Sigmoid colon (tissue), 7 donors: ENCODE results near the gene CDH13. TPM values are rescaled to one million over a fixed set of nuclear protein-coding genes. Genes with fewer than 3 reads are reported as not detected.

Experiments
- DNase-seq: peaks from one replicate; pipeline ENCODE4 v3.0.0-alpha.2; 2019
- H3K27ac ChIP-seq, 4 donors: fragments of 200-600 bp; sonication (generic); one replicate each; pipeline ENCODE4 v1.5.1; 2016 to 2019; ENCODE audit warnings: mild to moderate bottlenecking in 1 of 4
- H3K27me3 ChIP-seq, 3 donors: fragments of 200-600 bp; sonication (generic); one replicate each; pipeline ENCODE4 v1.5.1; 2019; ENCODE audit warnings: mild to moderate bottlenecking in 1 of 3
- H3K36me3 ChIP-seq, 4 donors: fragments of 200-600 bp; sonication (generic); one replicate each; pipeline ENCODE4 v1.5.1; 2016 to 2019
- H3K4me1 ChIP-seq, 4 donors: fragments of 200-600 bp; sonication (generic); one replicate each; pipeline ENCODE4 v1.5.1; 2017 to 2019
- H3K4me3 ChIP-seq, 4 donors: fragments of 200-600 bp; sonication (generic); one replicate each; pipeline ENCODE4 v1.5.1; 2017 to 2019; ENCODE audit warnings: mild to moderate bottlenecking in 2 of 4, moderate library complexity in 1 of 4
- H3K9me3 ChIP-seq, 4 donors: fragments of 200-600 bp in 3 of 4; sonication (generic) in 3 of 4; one replicate each; pipeline versions ENCODE4 v1.5.1 to v1.6.1; 2013 to 2019
- EP300 ChIP-seq, 4 donors: sonication (generic); formaldehyde crosslinking; IDR thresholded peaks; one replicate each; pipeline ENCODE4 v1.6.1; 2017; ENCODE audit warnings: antibody characterized with exemption in 4 of 4
- POLR2A ChIP-seq, 2 donors: fragments of 450-650 bp; IDR thresholded peaks; one replicate each; pipeline ENCODE4 v1.6.1; 2016; ENCODE audit warnings: antibody characterized with exemption in 2 of 2, mild to moderate bottlenecking in 2 of 2, moderate library complexity in 2 of 2
- POLR2AphosphoS5 ChIP-seq, 4 donors: sonication (generic); formaldehyde crosslinking; IDR thresholded peaks; one replicate each; pipeline ENCODE4 v1.6.1; 2017; ENCODE audit warnings: antibody characterized with exemption in 4 of 4
- WGBS, 2 donors: extraction: QIAGEN DNeasy Blood & Tissue Kit; methylation state at CpG; one replicate each; pipeline ENCODE4 v1.1.7; 2013; 5-methylcytosine and 5-hydroxymethylcytosine counted together
- intact Hi-C: fragments of 100-400 bp; cut with DNase I; formaldehyde crosslinking; loops from one replicate; pipeline ENCODE4 v1.15.1; 2023
- polyA plus RNA-seq, 3 donors: library from polyadenylated mRNA; stranded (reverse); fragments of 200-250 nt; gene quantifications; one replicate each; pipeline ENCODE4 v1.2.3, GENCODE V29; 2013
- total RNA-seq, 4 donors: library from RNA; depleted of rRNA; stranded (reverse); fragments of >200 nt; gene quantifications; one replicate each; pipeline ENCODE4 v1.1.0, GENCODE V29; 2016
- TF ChIP-seq, protein P1 (sequence below), 4 experiments: fragments of 450-650 bp in 3 of 4; fragments of 200-600 bp in 1 of 4; IDR thresholded peaks; one replicate each; pipeline ENCODE4 v1.5.1; 2016 to 2019; ENCODE audit warnings: antibody characterized with exemption in 4 of 4, mild to moderate bottlenecking in 3 of 4, moderate library complexity in 2 of 4
- donor health status: healthy with polysubstance abuse.
- donor health status: Bipolar disorder and iron deficiency.
- donor health status: healthy.

The CDH13 gene
- total and polyA plus RNA-seq, 7 donors: 0.60 to 17.6 (median 11.8) TPM

- WGBS, 2 donors: 80 to 83% methylated on average over 7 of the region's 7 CpGs
- no peak for TF ChIP-seq POLR2A (IDR thresholded peaks at IDR 0.05)
- TF ChIP-seq POLR2AphosphoS5 (IDR thresholded peaks at IDR 0.05): no peak
- TF ChIP-seq, protein P1, sequence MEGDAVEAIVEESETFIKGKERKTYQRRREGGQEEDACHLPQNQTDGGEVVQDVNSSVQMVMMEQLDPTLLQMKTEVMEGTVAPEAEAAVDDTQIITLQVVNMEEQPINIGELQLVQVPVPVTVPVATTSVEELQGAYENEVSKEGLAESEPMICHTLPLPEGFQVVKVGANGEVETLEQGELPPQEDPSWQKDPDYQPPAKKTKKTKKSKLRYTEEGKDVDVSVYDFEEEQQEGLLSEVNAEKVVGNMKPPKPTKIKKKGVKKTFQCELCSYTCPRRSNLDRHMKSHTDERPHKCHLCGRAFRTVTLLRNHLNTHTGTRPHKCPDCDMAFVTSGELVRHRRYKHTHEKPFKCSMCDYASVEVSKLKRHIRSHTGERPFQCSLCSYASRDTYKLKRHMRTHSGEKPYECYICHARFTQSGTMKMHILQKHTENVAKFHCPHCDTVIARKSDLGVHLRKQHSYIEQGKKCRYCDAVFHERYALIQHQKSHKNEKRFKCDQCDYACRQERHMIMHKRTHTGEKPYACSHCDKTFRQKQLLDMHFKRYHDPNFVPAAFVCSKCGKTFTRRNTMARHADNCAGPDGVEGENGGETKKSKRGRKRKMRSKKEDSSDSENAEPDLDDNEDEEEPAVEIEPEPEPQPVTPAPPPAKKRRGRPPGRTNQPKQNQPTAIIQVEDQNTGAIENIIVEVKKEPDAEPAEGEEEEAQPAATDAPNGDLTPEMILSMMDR (IDR thresholded peaks at IDR 0.05): no peak
- no peak for TF ChIP-seq EP300 (IDR thresholded peaks at IDR 0.05)
Observed at GRCh38 chr16:83700918-83701317, 1074.1 kb downstream of the CDH13 start.

DNA sequence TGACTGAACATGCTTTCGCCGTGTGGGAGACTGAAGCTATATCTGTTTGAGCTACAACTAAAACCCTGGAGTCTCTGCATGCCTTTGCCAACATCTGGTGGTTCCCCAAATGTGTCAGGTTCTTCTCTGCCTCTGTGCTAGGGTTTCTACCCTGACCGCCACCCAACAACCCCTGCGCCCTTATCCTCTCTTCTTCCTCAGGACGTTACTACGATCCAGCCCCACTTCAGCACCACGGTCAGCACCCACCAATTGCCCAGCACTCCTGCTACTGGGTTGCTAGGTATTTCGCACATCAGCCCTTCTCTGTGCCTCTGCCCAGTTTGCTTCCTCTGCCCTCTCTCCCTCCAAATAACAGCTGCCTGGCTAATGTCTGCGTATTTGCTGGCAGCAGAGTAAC lies 1074.7 kb downstream of the CDH13 start:
- no peak for TF ChIP-seq POLR2A (IDR thresholded peaks at IDR 0.05)
- TF ChIP-seq, protein P1 (IDR thresholded peaks at IDR 0.05): no peak
- no peak for TF ChIP-seq POLR2AphosphoS5 (IDR thresholded peaks at IDR 0.05)
- TF ChIP-seq EP300 (IDR thresholded peaks at IDR 0.05): no peak
- H3K4me1 ChIP-seq: no peaks in the 10 kb centered on the region
- no peak overlapping the region for H3K27ac ChIP-seq
- WGBS, 2 donors: 34 to 48% methylated on average over 9 of the region's 9 CpGs
- DNase-seq: no peak
- no peaks in the 10 kb centered on the region for H3K36me3 ChIP-seq
- intact Hi-C loops: no loop called here
- no peak overlapping the region for H3K4me3 ChIP-seq
- no peaks in the 10 kb centered on the region for H3K9me3 ChIP-seq
- no peaks in the 10 kb centered on the region for H3K27me3 ChIP-seq

More at GRCh38 chr16:83700918-83701317, 1074.1 kb downstream of the CDH13 start:
- no peaks in the 10 kb centered on the region for H3K36me3 ChIP-seq
- H3K27ac ChIP-seq: no peak overlapping the region
- no peaks in the 10 kb centered on the region for H3K27me3 ChIP-seq
- DNase-seq: no peak
- H3K4me3 ChIP-seq: no peak overlapping the region
- H3K9me3 ChIP-seq: no peaks in the 10 kb centered on the region
- H3K4me1 ChIP-seq: no peaks in the 10 kb centered on the region
- intact Hi-C loops: no loop called here

- no peaks in the 10 kb centered on the region for H3K4me1 ChIP-seq
- no peaks in the 10 kb centered on the region for H3K27me3 ChIP-seq
- TF ChIP-seq EP300 (IDR thresholded peaks at IDR 0.05) (no peak), POLR2AphosphoS5 (IDR thresholded peaks at IDR 0.05) (no peak), POLR2A (IDR thresholded peaks at IDR 0.05) (no peak)
- TF ChIP-seq, protein P1 (IDR thresholded peaks at IDR 0.05): no peak
- no peak overlapping the region for H3K4me3 ChIP-seq
- intact Hi-C loops: no loop called here
- no peak overlapping the region for H3K27ac ChIP-seq
- DNase-seq: no peak
- no peaks in the 10 kb centered on the region for H3K36me3 ChIP-seq
- H3K9me3 ChIP-seq: no peaks in the 10 kb centered on the region
Observed at GRCh38 chr16:83704656-83705055, 1077.9 kb downstream of the CDH13 start.

GRCh38 chr16:83705856-83706255 lies 1079.1 kb downstream of the CDH13 start:
- TF ChIP-seq, protein P1 (IDR thresholded peaks at IDR 0.05): no peak
- TF ChIP-seq POLR2AphosphoS5 (IDR thresholded peaks at IDR 0.05) (no peak), POLR2A (IDR thresholded peaks at IDR 0.05) (no peak), EP300 (IDR thresholded peaks at IDR 0.05) (no peak)
- Histone ChIP-seq H3K36me3 (no peaks in the 10 kb centered on the region), H3K4me1 (no peaks in the 10 kb centered on the region), H3K9me3 (no peaks in the 10 kb centered on the region), H3K27me3 (no peaks in the 10 kb centered on the region), H3K4me3 (no peak overlapping the region), H3K27ac (no peak overlapping the region)
- DNase-seq: no peak
- intact Hi-C loops: no loop called here
- 82% methylated on average over 4 of the region's 4 CpGs for WGBS, 2 donors

DNA sequence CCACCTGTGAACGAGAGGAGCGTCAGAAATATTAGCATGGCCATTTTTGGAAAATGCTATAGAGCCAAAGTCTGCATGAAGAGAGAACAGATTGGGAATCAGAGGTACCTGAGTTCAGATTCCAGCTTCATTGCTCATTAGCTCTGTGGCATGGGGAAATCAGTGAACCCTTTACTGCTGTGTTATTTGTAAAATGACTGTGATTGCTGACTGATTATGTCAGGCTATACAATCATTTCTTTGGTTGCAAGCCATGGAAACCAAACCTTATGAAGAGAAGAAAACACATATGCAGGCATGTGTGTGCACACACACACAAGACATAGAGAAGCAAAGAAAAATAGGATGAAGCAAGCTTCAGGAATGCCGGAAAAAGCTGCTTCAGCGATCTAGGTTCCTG lies 1079.6 kb downstream of the CDH13 start:
- H3K4me1 ChIP-seq: no peaks in the 10 kb centered on the region

More for the DNA sequence above, 1079.6 kb downstream of the CDH13 start:
- Histone ChIP-seq H3K27ac (no peak overlapping the region), H3K4me3 (no peak overlapping the region), H3K36me3 (no peaks in the 10 kb centered on the region), H3K27me3 (no peaks in the 10 kb centered on the region), H3K9me3 (no peaks in the 10 kb centered on the region)
- 94% methylated on average over 4 of the region's 4 CpGs for WGBS, 2 donors
- intact Hi-C loops: no loop called here
- TF ChIP-seq EP300 (IDR thresholded peaks at IDR 0.05) (no peak), POLR2AphosphoS5 (IDR thresholded peaks at IDR 0.05) (no peak), POLR2A (IDR thresholded peaks at IDR 0.05) (no peak)
- TF ChIP-seq, protein P1 (IDR thresholded peaks at IDR 0.05): no peak
- DNase-seq: no peak
